Smooth muscle cell (in vitro differentiated cells): Measurements from ENCODE around the gene LYSET. TPM values are rescaled to one million over a fixed set of nuclear protein-coding genes. Genes with fewer than 3 reads are reported as not detected.

Experiments used
- DNase-seq: peaks from one replicate; lab custom pipeline; 2025; ENCODE audit not compliant: unreplicated experiment; lab: John Stamatoyannopoulos, UW
- H2AFZ ChIP-seq: fragments of 200-600 bp; sonication (generic); 2 replicates; pipeline ENCODE4 v1.6.0; 2016; ENCODE audit warnings: antibody characterized with exemption, low read depth, mild to moderate bottlenecking
- H3F3A ChIP-seq: fragments of 200-600 bp; sonication (generic); 2 replicates; pipeline ENCODE4 v1.6.0; 2017; ENCODE audit warnings: antibody characterized with exemption, low read depth
- H3K27ac ChIP-seq: fragments of 200-600 bp; sonication (generic); 2 replicates; pipeline ENCODE4 v1.5.1; 2016; ENCODE audit warnings: low read depth, mild to moderate bottlenecking
- H3K27me3 ChIP-seq: fragments of 200-600 bp; sonication (generic); 2 replicates; pipeline ENCODE4 v1.6.1; 2016; ENCODE audit warnings: low read depth, mild to moderate bottlenecking
- H3K36me3 ChIP-seq: fragments of 200-600 bp; sonication (generic); 2 replicates; pipeline ENCODE4 v1.5.1; 2016; ENCODE audit warnings: low read depth
- H3K4me1 ChIP-seq: fragments of 200-600 bp; sonication (generic); 2 replicates; pipeline ENCODE4 v1.5.1; 2016; ENCODE audit warnings: low read depth
- H3K4me2 ChIP-seq: fragments of 200-600 bp; sonication (generic); 2 replicates; pipeline ENCODE4 v1.6.0; 2016; ENCODE audit warnings: mild to moderate bottlenecking
- H3K4me3 ChIP-seq: fragments of 200-600 bp; sonication (generic); 2 replicates; pipeline ENCODE4 v1.5.1; 2016; ENCODE audit warnings: mild to moderate bottlenecking
- H3K79me2 ChIP-seq: fragments of 200-600 bp; sonication (generic); 2 replicates; pipeline ENCODE4 v1.6.0; 2016; ENCODE audit warnings: low read depth, mild to moderate bottlenecking
- H3K9ac ChIP-seq: fragments of 200-600 bp; sonication (generic); 2 replicates; pipeline ENCODE4 v1.6.0; 2016; ENCODE audit warnings: low read depth
- H3K9me3 ChIP-seq: fragments of 200-600 bp; sonication (generic); replicated peaks from 2 replicates; pipeline ENCODE4 v1.5.1; 2016; ENCODE audit warnings: low read depth
- H4K20me1 ChIP-seq: fragments of 200-600 bp; sonication (generic); 2 replicates; pipeline ENCODE4 v1.6.0; 2016; ENCODE audit warnings: low read depth
- CTCF ChIP-seq: fragments of 200-600 bp; sonication (generic); IDR thresholded peaks from 2 replicates; pipeline ENCODE4 v1.5.1; 2017; ENCODE audit warnings: borderline replicate concordance, mild to moderate bottlenecking, antibody characterized with exemption; ENCODE audit not compliant: insufficient read depth, poor library complexity, severe bottlenecking
- WGBS: methylation state at CpG from one replicate; pipeline ENCODE4 v1.1.7; 2016; ENCODE audit warnings: low lambda C conversion rate; 5-methylcytosine and 5-hydroxymethylcytosine counted together
- polyA plus RNA-seq: library from polyadenylated mRNA; unstranded; fragments of >200 nt; fragmentation: Nextera tagmentation; extraction: Ambion mirVana; gene quantifications from 2 replicates; pipeline ENCODE4 v1.2.1, GENCODE V29; 2016
- total RNA-seq: library from RNA; depleted of rRNA; stranded (reverse); fragments of >200 nt; gene quantifications from 2 replicates; pipeline ENCODE4 v1.2.3, GENCODE V29; 2014

Gene LYSET
- total and polyA plus RNA-seq, 2 experiments from 2014 or later = 7.9 to 17.9 TPM

DNA sequence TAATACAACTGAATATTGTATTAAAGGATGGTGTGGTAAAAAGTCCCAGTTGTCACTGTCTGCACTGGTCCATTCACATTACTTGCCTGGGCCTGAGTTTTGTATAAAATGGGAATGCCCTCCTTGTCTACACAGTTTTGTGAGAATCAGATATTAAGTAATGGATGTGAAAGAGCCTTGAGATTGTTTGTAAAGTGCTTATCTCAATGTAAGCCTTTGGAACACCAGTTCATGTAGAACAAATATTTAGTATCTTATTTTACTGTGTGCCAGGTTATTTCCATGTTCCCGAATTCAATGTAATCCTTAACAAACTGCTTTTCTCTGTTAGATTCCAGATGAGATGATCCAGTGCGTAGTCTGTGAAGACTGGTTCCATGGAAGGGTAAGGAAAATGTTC lies 29.5 kb downstream of the LYSET start:
- Histone ChIP-seq H4K20me1 (no peaks in the 10 kb centered on the region), H3K79me2 (no peaks in the 10 kb centered on the region), H2AFZ (no peak overlapping the region), H3K4me1 (no peaks in the 10 kb centered on the region), H3K36me3 (no peaks in the 10 kb centered on the region), H3K27me3 (no peaks in the 10 kb centered on the region), H3K4me2 (no peak overlapping the region), H3K9ac (no peak overlapping the region), H3K9me3 (no peaks in the 10 kb centered on the region), H3F3A (no peaks in the 10 kb centered on the region), H3K27ac (no peak overlapping the region), H3K4me3 (no peak overlapping the region)
- DNase-seq = no peak
- TF ChIP-seq CTCF = no peak
- whole genome bisulfite sequencing = 96% methylated on average over 2 of the region's 2 CpGs

DNA sequence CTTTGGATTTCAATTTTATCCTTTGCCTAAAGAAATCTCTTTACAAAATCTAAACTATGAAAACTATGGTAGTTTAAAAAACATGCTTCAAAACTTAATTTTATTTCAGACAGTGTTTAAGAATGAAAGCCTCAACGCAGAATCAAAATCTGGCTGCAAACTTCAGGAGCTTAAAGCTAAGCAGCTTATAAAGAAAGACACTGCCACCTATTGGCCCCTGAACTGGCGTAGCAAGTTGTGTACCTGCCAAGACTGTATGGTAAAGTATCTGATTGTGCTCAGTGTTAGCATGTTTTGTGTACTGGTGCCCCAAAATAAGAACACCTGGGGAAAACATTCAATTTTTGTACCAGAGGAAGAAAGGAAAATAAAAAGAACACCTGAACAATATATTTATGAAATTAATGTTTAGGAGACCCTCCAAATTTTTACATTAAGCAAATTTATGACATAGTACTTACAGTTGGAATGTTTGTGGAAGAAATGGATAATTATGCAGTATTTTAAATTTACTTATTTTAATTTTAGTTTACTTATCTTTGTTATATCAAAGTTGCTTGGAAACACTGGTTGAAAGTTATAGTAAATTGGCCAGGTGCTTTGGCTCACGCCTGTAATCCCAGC lies 34.1 kb downstream of the LYSET start:
- DNase-seq = no peak
- Histone ChIP-seq H3K27ac (no peak overlapping the region), H3K4me3 (no peak overlapping the region), H3K27me3 (no peaks in the 10 kb centered on the region), H3K9ac (no peak overlapping the region), H3K9me3 (no peaks in the 10 kb centered on the region), H2AFZ (no peak overlapping the region), H3K36me3 (peaks cover 3% of the 10 kb centered on the region), H4K20me1 (no peaks in the 10 kb centered on the region), H3K4me2 (no peak overlapping the region), H3K79me2 (no peaks in the 10 kb centered on the region), H3K4me1 (no peaks in the 10 kb centered on the region), H3F3A (no peaks in the 10 kb centered on the region)
- TF ChIP-seq CTCF = peak; percentile 36
- WGBS = 94% methylated on average over 3 of the region's 3 CpGs

DNA sequence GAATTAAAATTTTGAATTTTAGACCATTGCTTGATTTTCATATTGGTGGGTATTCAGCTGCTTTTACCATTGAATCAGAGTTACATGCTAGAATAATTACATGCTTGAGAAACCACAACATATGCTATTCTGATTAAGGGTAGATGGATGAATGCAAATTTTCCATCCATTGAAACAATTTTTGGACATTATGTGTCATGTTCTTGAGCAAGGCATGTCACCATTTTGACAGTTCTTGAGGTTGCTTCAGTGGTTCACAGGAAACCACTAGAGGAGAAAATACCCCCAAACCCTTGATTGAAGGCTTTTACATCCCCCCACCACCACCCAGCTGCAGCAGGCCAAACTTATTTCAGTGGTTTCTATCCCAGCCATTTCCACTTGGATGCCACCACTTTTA lies 35.4 kb downstream of the LYSET start:
- Histone ChIP-seq H3K9ac (no peak overlapping the region), H3K4me3 (no peak overlapping the region), H3K79me2 (no peaks in the 10 kb centered on the region), H3K27ac (no peak overlapping the region), H3K4me1 (no peaks in the 10 kb centered on the region), H3K27me3 (no peaks in the 10 kb centered on the region), H2AFZ (no peak overlapping the region), H3F3A (no peaks in the 10 kb centered on the region), H3K9me3 (no peaks in the 10 kb centered on the region), H4K20me1 (no peaks in the 10 kb centered on the region), H3K36me3 (peaks cover 3% of the 10 kb centered on the region), H3K4me2 (no peak overlapping the region)
- no peak for TF ChIP-seq CTCF
- no peak for DNase-seq

DNA sequence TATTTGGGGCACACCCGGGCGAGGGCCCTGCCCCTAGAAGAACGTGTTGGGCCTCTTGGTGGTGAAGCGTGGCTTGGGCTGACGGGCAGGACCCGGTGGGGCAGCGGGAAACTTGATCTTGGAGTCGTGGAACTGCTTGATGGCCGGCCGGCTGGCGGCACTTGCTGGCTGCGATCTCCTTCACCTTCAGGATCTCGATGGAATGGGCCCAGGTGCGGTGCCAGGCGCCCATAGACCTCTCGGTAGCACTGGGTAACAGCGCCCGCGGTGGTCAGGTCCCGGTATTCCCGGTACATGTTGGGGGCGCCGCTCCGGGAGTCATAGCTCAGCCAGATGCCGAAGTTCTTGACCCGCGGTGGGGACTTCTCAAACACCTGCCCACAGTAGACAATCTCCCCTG lies 38.4 kb downstream of the LYSET start:
- Histone ChIP-seq H2AFZ (no peak overlapping the region), H3K79me2 (no peaks in the 10 kb centered on the region), H4K20me1 (no peaks in the 10 kb centered on the region), H3K4me1 (no peaks in the 10 kb centered on the region), H3K36me3 (peaks cover 3% of the 10 kb centered on the region), H3F3A (no peaks in the 10 kb centered on the region), H3K9me3 (no peaks in the 10 kb centered on the region), H3K27ac (no peak overlapping the region), H3K4me2 (no peak overlapping the region), H3K4me3 (no peak overlapping the region), H3K27me3 (no peaks in the 10 kb centered on the region), H3K9ac (no peak overlapping the region)
- no peak for TF ChIP-seq CTCF
- WGBS = 97% methylated on average over 27 of the region's 27 CpGs
- DNase-seq = no peak
